H9 (cell line): ENCODE data around the gene TMPRSS6. TPM values are rescaled to one million over a fixed set of nuclear protein-coding genes. Genes with fewer than 3 reads are reported as not detected.

Experiments
- DNase-seq: peaks from one replicate; pipeline ENCODE4 v3.0.0-alpha.2; 2017
- H2AFZ ChIP-seq: one replicate; pipeline ENCODE4 v1.6.1; 2013; ENCODE audit warnings: mild to moderate bottlenecking, low read length, control low read depth, moderate library complexity
- H2AK5ac ChIP-seq: 2 replicates; pipeline ENCODE4 v1.6.1; 2013; ENCODE audit warnings: low read length, control low read depth, mixed read lengths; ENCODE audit not compliant: insufficient read length
- H2BK120ac ChIP-seq: one replicate; pipeline ENCODE4 v1.6.1; 2013; ENCODE audit warnings: low read depth, mild to moderate bottlenecking, low read length, control low read depth, inconsistent platforms; ENCODE audit not compliant: poor library complexity, severe bottlenecking
- H2BK12ac ChIP-seq: 2 replicates; pipeline ENCODE4 v1.6.1; 2013; ENCODE audit warnings: low read length, control low read depth, mixed read lengths, low read depth; ENCODE audit not compliant: insufficient read length
- H2BK15ac ChIP-seq: 2 replicates; pipeline ENCODE4 v1.6.1; 2013; ENCODE audit warnings: low read depth, low read length, control low read depth
- H2BK20ac ChIP-seq: one replicate; pipeline ENCODE4 v1.6.1; 2013; ENCODE audit warnings: low read depth, mild to moderate bottlenecking, low read length, control low read depth, inconsistent platforms; ENCODE audit not compliant: poor library complexity, severe bottlenecking
- H2BK5ac ChIP-seq: 2 replicates; pipeline ENCODE4 v1.6.1; 2013; ENCODE audit warnings: low read length, control low read depth, mixed read lengths; ENCODE audit not compliant: insufficient read length
- H3K14ac ChIP-seq: 2 replicates; pipeline ENCODE4 v1.6.1; 2013; ENCODE audit warnings: low read length, control low read depth; ENCODE audit not compliant: insufficient read depth
- H3K18ac ChIP-seq: 2 replicates; pipeline ENCODE4 v1.6.1; 2013; ENCODE audit warnings: low read depth, mild to moderate bottlenecking, mixed read lengths, low read length, control low read depth; ENCODE audit not compliant: insufficient read length
- H3K23ac ChIP-seq: 2 replicates; pipeline ENCODE4 v1.6.1; 2013; ENCODE audit warnings: low read length, control low read depth, mixed read lengths, low read depth; ENCODE audit not compliant: insufficient read length
- H3K23me2 ChIP-seq: 2 replicates; pipeline ENCODE4 v1.6.1; 2013; ENCODE audit warnings: low read depth, mild to moderate bottlenecking, mixed read lengths, low read length, control low read depth; ENCODE audit not compliant: insufficient read length, poor library complexity, severe bottlenecking
- H3K27ac ChIP-seq: 2 replicates; pipeline ENCODE4 v1.5.1; 2013; ENCODE audit warnings: low read length, control low read depth, mixed read lengths, low read depth; ENCODE audit not compliant: insufficient read length
- H3K27me3 ChIP-seq: 2 replicates; pipeline ENCODE4 v1.6.1; 2013; ENCODE audit warnings: low read length, control low read depth, inconsistent platforms; ENCODE audit not compliant: insufficient read depth
- H3K4ac ChIP-seq: 2 replicates; pipeline ENCODE4 v1.6.1; 2013; ENCODE audit warnings: low read depth, mild to moderate bottlenecking, control low read depth, inconsistent platforms, low read length, moderate library complexity
- H3K4me1 ChIP-seq: 2 replicates; pipeline ENCODE4 v1.6.1; 2013; ENCODE audit warnings: low read length, control low read depth, inconsistent platforms; ENCODE audit not compliant: insufficient read depth
- H3K4me2 ChIP-seq: 2 replicates; pipeline ENCODE4 v1.6.1; 2013; ENCODE audit warnings: low read length, control low read depth, mixed read lengths; ENCODE audit not compliant: insufficient read length, insufficient read depth
- H3K56ac ChIP-seq: 2 replicates; pipeline ENCODE4 v1.6.1; 2013; ENCODE audit warnings: low read depth, mild to moderate bottlenecking, mixed read lengths, low read length, control low read depth; ENCODE audit not compliant: insufficient read length
- H3K79me1 ChIP-seq: 2 replicates; pipeline ENCODE4 v1.6.1; 2013; ENCODE audit warnings: low read depth, mild to moderate bottlenecking, moderate library complexity, low read length, control low read depth, inconsistent platforms; ENCODE audit not compliant: insufficient read depth, poor library complexity, severe bottlenecking
- H3K79me2 ChIP-seq: 2 replicates; pipeline ENCODE4 v1.6.1; 2013; ENCODE audit warnings: low read length, control low read depth, inconsistent platforms; ENCODE audit not compliant: insufficient read depth
- H3K9ac ChIP-seq: 2 replicates; pipeline ENCODE4 v1.6.1; 2013; ENCODE audit warnings: low read length, control low read depth, mixed read lengths; ENCODE audit not compliant: insufficient read length; ENCODE audit errors: extremely low read depth
- H3K9me3 ChIP-seq: one replicate; pipeline ENCODE4 v1.6.1; 2013; ENCODE audit warnings: low read depth, low read length, inconsistent platforms; ENCODE audit not compliant: control insufficient read depth
- H3T11ph ChIP-seq: one replicate; pipeline ENCODE4 v1.6.1; 2013; ENCODE audit warnings: mild to moderate bottlenecking, low read length, control low read depth, inconsistent platforms
- H4K20me1 ChIP-seq: one replicate; pipeline ENCODE4 v1.6.1; 2013; ENCODE audit not compliant: control insufficient read depth, insufficient read length, insufficient read depth
- H4K5ac ChIP-seq: 2 replicates; pipeline ENCODE4 v1.6.1; 2013; ENCODE audit warnings: low read depth, mild to moderate bottlenecking, mixed read lengths, low read length, control low read depth; ENCODE audit not compliant: insufficient read length
- H4K8ac ChIP-seq: replicated peaks from 2 replicates; pipeline ENCODE4 v1.6.1; 2013; ENCODE audit warnings: low read length, control low read depth, mixed read lengths, low read depth; ENCODE audit not compliant: insufficient read length
- H4K91ac ChIP-seq: 2 replicates; pipeline ENCODE4 v1.6.1; 2013; ENCODE audit warnings: low read depth, mild to moderate bottlenecking, moderate library complexity, mixed read lengths, low read length, control low read depth; ENCODE audit not compliant: insufficient read length
- H3K27ac Mint-ChIP-seq, 3 experiments: 2 replicates in 2 of 3; 3 replicates in 1 of 3; pipeline ENCODE4 v1.8.0; 2020 to 2021; ENCODE audit warnings: mixed read lengths in 3 of 3, mild to moderate bottlenecking in 1 of 3, moderate library complexity in 1 of 3
- H3K27me3 Mint-ChIP-seq: 2 replicates; pipeline ENCODE4 v1.8.0; 2021; ENCODE audit warnings: low read depth, mild to moderate bottlenecking, moderate library complexity, mixed read lengths
- H3K36me3 Mint-ChIP-seq, 3 experiments: 2 replicates in 2 of 3; 3 replicates in 1 of 3; pipeline ENCODE4 v1.8.0; 2020 to 2021; ENCODE audit warnings: low read depth in 3 of 3, mixed read lengths in 3 of 3; ENCODE audit not compliant: insufficient read depth in 1 of 3
- H3K4me1 Mint-ChIP-seq, 2 experiments: 2 replicates each; pipeline ENCODE4 v1.8.0; 2020; ENCODE audit warnings: mixed read lengths in 2 of 2
- H3K4me3 Mint-ChIP-seq, 2 experiments: 2 replicates in 1 of 2; 3 replicates in 1 of 2; pipeline ENCODE4 v1.8.0; 2020 to 2021; ENCODE audit warnings: mild to moderate bottlenecking in 2 of 2, mixed read lengths in 2 of 2, moderate library complexity in 1 of 2
- H3K9me3 Mint-ChIP-seq, 2 experiments: 2 replicates in 1 of 2; 3 replicates in 1 of 2; pipeline ENCODE4 v1.8.0; 2020; ENCODE audit warnings: mild to moderate bottlenecking in 2 of 2, mixed read lengths in 2 of 2, moderate library complexity in 1 of 2
- WGBS: extraction: QIAGEN DNeasy Blood & Tissue Kit; methylation state at CpG from one replicate; pipeline ENCODE4 v1.1.7; 2013; ENCODE audit warnings: missing lambda C conversion rate, low lambda C conversion rate, mixed read lengths; ENCODE audit not compliant: insufficient read length; ENCODE audit errors: extremely low coverage; 5-methylcytosine and 5-hydroxymethylcytosine counted together
- total RNA-seq: library from RNA; stranded (reverse); gene quantifications from 2 replicates; pipeline ENCODE4 v1.2.1, GENCODE V29; 2021
- TF ChIP-seq, protein P1 (sequence below): fragments of 200-600 bp; sonication (generic); conservative IDR thresholded peaks from 3 replicates; pipeline ENCODE4 v1.8.0; 2021; ENCODE audit warnings: antibody characterized with exemption, mild to moderate bottlenecking

TMPRSS6 gene
- total RNA-seq, 1 experiment from 2014 or later, result not detected

- H3T11ph ChIP-seq, result no peak overlapping the region
- H2BK5ac ChIP-seq, result no peak overlapping the region
- no peak overlapping the region for H3K9ac ChIP-seq
- no peak overlapping the region for H2AK5ac ChIP-seq
- H2BK120ac ChIP-seq, result no peak overlapping the region
- H3K4ac ChIP-seq, result no peak overlapping the region
- Mint-ChIP-seq H3K27ac (no peak overlapping the region), H3K4me1 (peaks cover 0 to 8% of the 10 kb centered on the region in 2 experiments; a peak in 2 of 4 replicates), H3K27me3 (peaks cover 15% of the 10 kb centered on the region), H3K4me3 (no peak overlapping the region; a peak in 1 of 5 replicates), H3K9me3 (0 out of 5 replicates have a peak, but pooled peaks cover 0 to 2% of the 10 kb centered on the region in 2 experiments), H3K36me3 (peaks cover 0 to 2% (median 0%) of the 10 kb centered on the region in 3 experiments; a peak in 1 of 7 replicates)
- H4K8ac ChIP-seq, result no peak overlapping the region
- H3K4me2 ChIP-seq, result no peak overlapping the region
- no peak overlapping the region for H2BK12ac ChIP-seq
- H4K5ac ChIP-seq, result no peak overlapping the region
- no peak overlapping the region for H2BK15ac ChIP-seq
- H3K4me1 ChIP-seq, result no peaks in the 10 kb centered on the region
- H3K23ac ChIP-seq, result no peak overlapping the region
- H3K79me1 ChIP-seq, result no peaks in the 10 kb centered on the region
- H3K18ac ChIP-seq, result no peak overlapping the region
- H2AFZ ChIP-seq, result no peak overlapping the region
- no peaks in the 10 kb centered on the region for H3K27me3 ChIP-seq
- no peak overlapping the region for H2BK20ac ChIP-seq
- H3K23me2 ChIP-seq, result no peaks in the 10 kb centered on the region
- no peak overlapping the region for H4K91ac ChIP-seq
- no peak overlapping the region for H3K56ac ChIP-seq
- no peaks in the 10 kb centered on the region for H3K9me3 ChIP-seq
- TF ChIP-seq, protein P1, sequence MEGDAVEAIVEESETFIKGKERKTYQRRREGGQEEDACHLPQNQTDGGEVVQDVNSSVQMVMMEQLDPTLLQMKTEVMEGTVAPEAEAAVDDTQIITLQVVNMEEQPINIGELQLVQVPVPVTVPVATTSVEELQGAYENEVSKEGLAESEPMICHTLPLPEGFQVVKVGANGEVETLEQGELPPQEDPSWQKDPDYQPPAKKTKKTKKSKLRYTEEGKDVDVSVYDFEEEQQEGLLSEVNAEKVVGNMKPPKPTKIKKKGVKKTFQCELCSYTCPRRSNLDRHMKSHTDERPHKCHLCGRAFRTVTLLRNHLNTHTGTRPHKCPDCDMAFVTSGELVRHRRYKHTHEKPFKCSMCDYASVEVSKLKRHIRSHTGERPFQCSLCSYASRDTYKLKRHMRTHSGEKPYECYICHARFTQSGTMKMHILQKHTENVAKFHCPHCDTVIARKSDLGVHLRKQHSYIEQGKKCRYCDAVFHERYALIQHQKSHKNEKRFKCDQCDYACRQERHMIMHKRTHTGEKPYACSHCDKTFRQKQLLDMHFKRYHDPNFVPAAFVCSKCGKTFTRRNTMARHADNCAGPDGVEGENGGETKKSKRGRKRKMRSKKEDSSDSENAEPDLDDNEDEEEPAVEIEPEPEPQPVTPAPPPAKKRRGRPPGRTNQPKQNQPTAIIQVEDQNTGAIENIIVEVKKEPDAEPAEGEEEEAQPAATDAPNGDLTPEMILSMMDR, result no peak
- H4K20me1 ChIP-seq, result no peaks in the 10 kb centered on the region
- WGBS, result no CpG with 5 or more reads among the region's 7 CpGs
- no peak overlapping the region for H3K27ac ChIP-seq
- DNase-seq, result no peak
- H3K79me2 ChIP-seq, result no peaks in the 10 kb centered on the region
- H3K14ac ChIP-seq, result no peak overlapping the region
Measured at GRCh38 chr22:37132773-37133172, 23.3 kb upstream of the TMPRSS6 start.
